ENCODE data around the gene ETHE1. TPM values are rescaled to one million over a fixed set of nuclear protein-coding genes. Genes with fewer than 3 reads are reported as not detected.
A peak's percentile ranks its signal among the peaks of the same experiment; 100 is the strongest.

Gene ETHE1
- total RNA-seq, 1 donor from 2014 or later: 32.4 TPM

GRCh38 chr19:43506629-43507028, 20.4 kb downstream of the ETHE1 start:
- Histone ChIP-seq H3K4me1 (ENCODE audit: control insufficient read depth in 3 of 3, insufficient read depth in 3 of 3, low read length in 3 of 3) (peaks cover 9 to 19% (median 13%) of the 10 kb centered on the region in 3 donors), H3K27me3 (ENCODE audit: control insufficient read depth in 3 of 3, insufficient read depth in 3 of 3, low read length in 3 of 3) (no peaks in the 10 kb centered on the region), H3K36me3 (ENCODE audit: control insufficient read depth in 3 of 3, insufficient read depth in 3 of 3, low read length in 3 of 3) (peaks cover 10 to 19% (median 17%) of the 10 kb centered on the region in 3 donors), H3K9me3 (ENCODE audit: control insufficient read depth in 3 of 3, low read length in 3 of 3) (no peaks in the 10 kb centered on the region), H3K4me3 (ENCODE audit: low read length in 3 of 3) (no peak overlapping the region), H3K9ac (ENCODE audit: low read depth in 1 of 3, low read length in 3 of 3) (no peak overlapping the region), H3K27ac (ENCODE audit: low read depth, low read length) (no peak overlapping the region)

GRCh38 chr19:43505941-43506340, 21.1 kb downstream of the ETHE1 start:
- H3K9ac ChIP-seq (ENCODE audit: low read depth in 1 of 3, low read length in 3 of 3): no peak overlapping the region
- H3K9me3 ChIP-seq (ENCODE audit: control insufficient read depth in 3 of 3, low read length in 3 of 3): no peaks in the 10 kb centered on the region
- H3K27ac ChIP-seq (ENCODE audit: low read depth, low read length): no peak overlapping the region
- H3K36me3 ChIP-seq (ENCODE audit: control insufficient read depth in 3 of 3, insufficient read depth in 3 of 3, low read length in 3 of 3): peaks cover 9 to 18% (median 15%) of the 10 kb centered on the region in 3 donors
- no peak overlapping the region for H3K4me3 ChIP-seq (ENCODE audit: low read length in 3 of 3)
- H3K4me1 ChIP-seq (ENCODE audit: control insufficient read depth in 3 of 3, insufficient read depth in 3 of 3, low read length in 3 of 3): peaks cover 9 to 19% (median 13%) of the 10 kb centered on the region in 3 donors
- H3K27me3 ChIP-seq (ENCODE audit: control insufficient read depth in 3 of 3, insufficient read depth in 3 of 3, low read length in 3 of 3): no peaks in the 10 kb centered on the region

DNA sequence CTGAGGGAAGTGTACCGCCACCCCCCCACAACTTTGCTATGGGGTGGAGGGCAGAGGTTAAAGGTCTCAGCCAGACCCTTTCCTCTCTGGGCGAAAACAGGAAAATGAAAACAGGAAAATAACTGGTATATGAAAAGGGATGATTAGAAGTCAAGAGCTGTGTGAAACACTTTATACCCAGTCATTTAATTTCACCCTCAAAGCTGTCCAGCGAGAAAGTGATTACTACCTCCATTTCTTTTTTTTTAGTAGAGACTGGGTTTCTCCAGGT, 21.9 kb downstream of the ETHE1 start:
- H3K27me3 ChIP-seq (ENCODE audit: control insufficient read depth in 3 of 3, insufficient read depth in 3 of 3, low read length in 3 of 3): no peaks in the 10 kb centered on the region
- H3K9me3 ChIP-seq (ENCODE audit: control insufficient read depth in 3 of 3, low read length in 3 of 3): no peaks in the 10 kb centered on the region
- peak overlapping the region in 1 of 3 donors; percentile 89 for H3K4me3 ChIP-seq (ENCODE audit: low read length in 3 of 3)
- peaks cover 9 to 19% (median 13%) of the 10 kb centered on the region in 3 donors for H3K4me1 ChIP-seq (ENCODE audit: control insufficient read depth in 3 of 3, insufficient read depth in 3 of 3, low read length in 3 of 3)
- peak overlapping the region in 2 of 3 donors; percentile 75 to 76 for H3K9ac ChIP-seq (ENCODE audit: low read depth in 1 of 3, low read length in 3 of 3)
- peaks cover 4 to 14% (median 10%) of the 10 kb centered on the region in 3 donors for H3K36me3 ChIP-seq (ENCODE audit: control insufficient read depth in 3 of 3, insufficient read depth in 3 of 3, low read length in 3 of 3)
- H3K27ac ChIP-seq (ENCODE audit: low read depth, low read length): no peak overlapping the region

- H3K9ac ChIP-seq (ENCODE audit: low read depth in 1 of 3, low read length in 3 of 3): peak within 1 kb of the TSS; percentile 76 to 89 (median 83)
- no peaks in the 10 kb centered on the region for H3K9me3 ChIP-seq (ENCODE audit: control insufficient read depth in 3 of 3, low read length in 3 of 3)
- H3K27ac ChIP-seq (ENCODE audit: low read depth, low read length): peak within 1 kb of the TSS; percentile 75
- H3K4me1 ChIP-seq (ENCODE audit: control insufficient read depth in 3 of 3, insufficient read depth in 3 of 3, low read length in 3 of 3): peaks cover 9 to 19% (median 13%) of the 10 kb centered on the region in 3 donors
- H3K4me3 ChIP-seq (ENCODE audit: low read length in 3 of 3): peak within 1 kb of the TSS; percentile 74 to 91 (median 89)
- H3K27me3 ChIP-seq (ENCODE audit: control insufficient read depth in 3 of 3, insufficient read depth in 3 of 3, low read length in 3 of 3): no peaks in the 10 kb centered on the region
- H3K36me3 ChIP-seq (ENCODE audit: control insufficient read depth in 3 of 3, insufficient read depth in 3 of 3, low read length in 3 of 3): peaks cover 0 to 10% (median 6%) of the 10 kb centered on the region in 3 donors
These were observed 22.4 kb downstream of the ETHE1 start, which contains the start of gene PHLDB3 for GRCh38 chr19:43504426-43505185. Gene PHLDB3 (minus strand): TSS chr19:43504746. CDS start chr19:43504118, 628 bp downstream.

DNA sequence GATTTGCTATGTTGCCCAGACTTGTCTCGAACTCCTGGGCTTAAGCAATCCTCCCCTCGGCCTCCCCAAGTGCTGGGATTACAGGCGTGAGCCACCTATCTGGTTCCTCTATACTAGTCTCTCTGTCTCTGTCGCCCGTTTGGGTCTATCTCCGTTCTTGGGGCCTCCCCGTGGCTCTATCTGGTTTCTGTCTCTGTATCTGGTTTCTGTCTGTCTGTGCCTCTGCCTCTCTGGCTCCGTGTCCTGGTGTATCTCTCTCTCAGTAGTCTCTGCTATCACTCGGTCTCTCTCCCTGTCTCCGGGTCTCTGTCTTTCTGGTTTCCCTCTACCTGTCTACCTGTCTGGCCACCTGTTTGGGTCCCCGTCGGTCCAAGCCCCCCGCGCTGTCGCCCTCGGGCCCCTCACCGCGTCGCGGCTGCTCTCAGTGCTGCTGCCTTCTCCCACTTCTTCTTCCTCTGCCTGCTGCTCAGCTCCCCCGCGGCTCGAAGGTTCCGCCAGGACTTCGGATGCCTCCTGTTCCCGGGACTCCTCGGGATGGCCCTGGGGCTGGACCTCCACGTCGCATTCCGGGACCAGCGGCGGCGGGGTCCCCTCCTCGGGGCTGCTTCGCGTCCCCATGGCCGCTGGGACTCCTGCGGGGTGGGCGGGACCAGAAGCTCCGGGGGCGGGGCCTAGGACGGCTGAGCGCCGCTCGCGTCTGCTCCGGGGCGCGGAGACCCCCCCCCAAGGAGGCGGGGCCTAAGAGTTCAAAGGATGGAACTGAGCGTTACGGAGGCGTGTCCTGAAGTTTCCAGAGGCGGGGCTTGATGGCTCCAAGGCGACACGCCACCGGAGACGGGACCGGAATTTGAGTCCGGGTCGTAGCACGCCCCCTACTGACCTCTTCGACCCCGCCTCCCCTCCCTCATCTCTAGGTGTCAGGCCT, 23.2 kb downstream of the ETHE1 start:
- Histone ChIP-seq H3K4me3 (ENCODE audit: low read length in 3 of 3) (peak overlapping the region; percentile 74 to 91 (median 89)), H3K27ac (ENCODE audit: low read depth, low read length) (peak overlapping the region; percentile 75), H3K27me3 (ENCODE audit: control insufficient read depth in 3 of 3, insufficient read depth in 3 of 3, low read length in 3 of 3) (no peaks in the 10 kb centered on the region), H3K9me3 (ENCODE audit: control insufficient read depth in 3 of 3, low read length in 3 of 3) (no peaks in the 10 kb centered on the region), H3K36me3 (ENCODE audit: control insufficient read depth in 3 of 3, insufficient read depth in 3 of 3, low read length in 3 of 3) (peaks cover 0 to 8% (median 3%) of the 10 kb centered on the region in 3 donors), H3K4me1 (ENCODE audit: control insufficient read depth in 3 of 3, insufficient read depth in 3 of 3, low read length in 3 of 3) (peaks cover 9 to 23% (median 13%) of the 10 kb centered on the region in 3 donors), H3K9ac (ENCODE audit: low read depth in 1 of 3, low read length in 3 of 3) (peak overlapping the region; percentile 76 to 89 (median 83))

- Histone ChIP-seq H3K9ac (ENCODE audit: low read depth in 1 of 3, low read length in 3 of 3) (no peak overlapping the region), H3K27ac (ENCODE audit: low read depth, low read length) (no peak overlapping the region), H3K9me3 (ENCODE audit: control insufficient read depth in 3 of 3, low read length in 3 of 3) (no peaks in the 10 kb centered on the region), H3K27me3 (ENCODE audit: control insufficient read depth in 3 of 3, insufficient read depth in 3 of 3, low read length in 3 of 3) (no peaks in the 10 kb centered on the region), H3K4me3 (ENCODE audit: low read length in 3 of 3) (no peak overlapping the region), H3K36me3 (ENCODE audit: control insufficient read depth in 3 of 3, insufficient read depth in 3 of 3, low read length in 3 of 3) (peaks cover 0 to 6% (median 5%) of the 10 kb centered on the region in 3 donors), H3K4me1 (ENCODE audit: control insufficient read depth in 3 of 3, insufficient read depth in 3 of 3, low read length in 3 of 3) (peaks cover 11 to 24% (median 13%) of the 10 kb centered on the region in 3 donors)
These were observed 24.5 kb downstream of the ETHE1 start for GRCh38 chr19:43502419-43502976.

DNA sequence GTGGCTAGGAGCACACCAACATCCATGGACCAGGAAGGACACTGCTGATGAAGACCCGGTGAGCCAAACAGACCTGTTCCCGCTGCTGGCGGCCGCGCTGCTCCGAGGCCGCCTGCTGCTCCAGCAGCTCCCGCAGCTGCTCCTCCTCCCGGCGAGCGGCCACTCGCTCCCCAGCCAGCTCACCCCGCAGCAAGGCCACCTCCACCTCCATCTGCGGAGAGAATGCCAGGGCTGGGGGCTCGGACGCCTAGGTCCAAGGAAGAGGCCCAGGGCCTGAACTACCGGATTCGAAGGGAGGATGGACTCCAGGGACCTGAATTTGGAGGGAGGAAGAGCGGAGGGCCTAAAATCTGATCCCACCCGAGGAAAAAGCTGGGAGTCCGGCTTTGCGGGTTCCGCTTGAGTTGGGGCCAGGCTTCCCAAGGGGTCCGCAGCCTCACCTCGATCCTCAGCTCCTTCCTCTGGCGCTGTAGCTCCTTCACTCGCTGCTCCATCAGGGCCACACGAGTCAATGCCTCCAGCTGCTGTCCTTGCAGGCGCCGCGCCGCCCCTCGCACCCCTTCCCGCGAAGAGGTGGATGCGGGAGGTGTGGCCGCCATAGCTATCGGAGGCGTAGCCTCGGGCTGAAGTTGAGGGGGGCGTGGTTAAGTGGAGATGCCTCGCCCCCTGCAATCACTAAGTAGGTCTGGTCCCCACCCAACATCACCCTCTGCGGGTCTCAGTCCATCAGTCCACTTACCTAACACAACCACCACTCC, 25.2 kb downstream of the ETHE1 start:
- Histone ChIP-seq H3K4me3 (ENCODE audit: low read length in 3 of 3) (no peak overlapping the region), H3K4me1 (ENCODE audit: control insufficient read depth in 3 of 3, insufficient read depth in 3 of 3, low read length in 3 of 3) (peaks cover 11 to 24% (median 13%) of the 10 kb centered on the region in 3 donors), H3K27me3 (ENCODE audit: control insufficient read depth in 3 of 3, insufficient read depth in 3 of 3, low read length in 3 of 3) (no peaks in the 10 kb centered on the region), H3K9me3 (ENCODE audit: control insufficient read depth in 3 of 3, low read length in 3 of 3) (no peaks in the 10 kb centered on the region), H3K9ac (ENCODE audit: low read depth in 1 of 3, low read length in 3 of 3) (no peak overlapping the region), H3K36me3 (ENCODE audit: control insufficient read depth in 3 of 3, insufficient read depth in 3 of 3, low read length in 3 of 3) (peaks cover 2 to 10% (median 9%) of the 10 kb centered on the region in 3 donors), H3K27ac (ENCODE audit: low read depth, low read length) (no peak overlapping the region)

DNA sequence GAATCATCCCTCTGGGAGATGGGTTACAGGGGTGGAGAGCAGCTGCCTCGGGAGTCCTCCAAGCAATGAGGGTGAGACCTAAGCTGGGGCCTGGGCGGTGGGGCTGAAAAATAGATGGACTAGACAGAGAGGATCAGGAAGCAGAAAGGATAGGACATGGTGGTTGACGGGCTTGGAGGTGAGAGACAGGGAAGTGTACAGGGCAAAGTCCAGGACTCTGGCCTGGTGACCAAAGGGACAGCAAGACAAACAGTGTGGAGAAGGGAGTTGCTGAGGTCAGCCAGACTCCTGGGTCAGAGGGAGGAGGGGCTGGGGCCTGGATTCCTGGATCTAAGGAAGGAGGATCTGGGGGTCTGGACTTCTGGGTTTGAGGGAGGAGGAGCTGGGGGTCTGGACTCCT, 28.0 kb downstream of the ETHE1 start:
- H3K27me3 ChIP-seq (ENCODE audit: control insufficient read depth in 3 of 3, insufficient read depth in 3 of 3, low read length in 3 of 3): no peaks in the 10 kb centered on the region
- H3K9ac ChIP-seq (ENCODE audit: low read depth in 1 of 3, low read length in 3 of 3): peak overlapping the region in 1 of 3 donors; percentile 8
- H3K4me3 ChIP-seq (ENCODE audit: low read length in 3 of 3): no peak overlapping the region
- no peak overlapping the region for H3K27ac ChIP-seq (ENCODE audit: low read depth, low read length)
- peaks cover 14 to 15% (median 14%) of the 10 kb centered on the region in 3 donors for H3K36me3 ChIP-seq (ENCODE audit: control insufficient read depth in 3 of 3, insufficient read depth in 3 of 3, low read length in 3 of 3)
- no peaks in the 10 kb centered on the region for H3K9me3 ChIP-seq (ENCODE audit: control insufficient read depth in 3 of 3, low read length in 3 of 3)
- H3K4me1 ChIP-seq (ENCODE audit: control insufficient read depth in 3 of 3, insufficient read depth in 3 of 3, low read length in 3 of 3): peaks cover 6 to 14% (median 11%) of the 10 kb centered on the region in 3 donors

GRCh38 chr19:43498233-43498842, 28.7 kb downstream of the ETHE1 start:
- peaks cover 14 to 15% (median 14%) of the 10 kb centered on the region in 3 donors for H3K36me3 ChIP-seq (ENCODE audit: control insufficient read depth in 3 of 3, insufficient read depth in 3 of 3, low read length in 3 of 3)
- no peaks in the 10 kb centered on the region for H3K27me3 ChIP-seq (ENCODE audit: control insufficient read depth in 3 of 3, insufficient read depth in 3 of 3, low read length in 3 of 3)
- peaks cover 4 to 9% (median 7%) of the 10 kb centered on the region in 3 donors for H3K4me1 ChIP-seq (ENCODE audit: control insufficient read depth in 3 of 3, insufficient read depth in 3 of 3, low read length in 3 of 3)
- H3K4me3 ChIP-seq (ENCODE audit: low read length in 3 of 3): no peak overlapping the region
- H3K27ac ChIP-seq (ENCODE audit: low read depth, low read length): no peak overlapping the region
- no peak overlapping the region for H3K9ac ChIP-seq (ENCODE audit: low read depth in 1 of 3, low read length in 3 of 3)
- no peaks in the 10 kb centered on the region for H3K9me3 ChIP-seq (ENCODE audit: control insufficient read depth in 3 of 3, low read length in 3 of 3)

All from skeletal muscle tissue (tissue), 4 donors.